ENCODE measurements around the gene TSPAN18. TPM values are rescaled to one million over a fixed set of nuclear protein-coding genes. Genes with fewer than 3 reads are reported as not detected.
A peak's percentile ranks its signal among the peaks of the same experiment; 100 is the strongest.

The TSPAN18 gene
- total RNA-seq, 1 donor from 2014 or later = 717 TPM

- Mint-ChIP-seq H3K4me3 (ENCODE audit: unreplicated experiment) (no peak overlapping the region), H3K4me1 (ENCODE audit: unreplicated experiment) (peaks cover 18% of the 10 kb centered on the region), H3K27me3 (ENCODE audit: unreplicated experiment) (peaks cover 43% of the 10 kb centered on the region), H3K27ac (ENCODE audit: unreplicated experiment) (no peak overlapping the region), H3K9me3 (ENCODE audit: unreplicated experiment) (no peaks in the 10 kb centered on the region), H3K36me3 (ENCODE audit: low read depth, unreplicated experiment) (peaks cover 63% of the 10 kb centered on the region)
- no peak for TF ChIP-seq CTCF (IDR thresholded peaks at IDR 0.05; ENCODE audit: unreplicated experiment)
- DNase-seq (ENCODE audit: low spot score) = no peak
Measured at GRCh38 chr11:44903035-44903434, 176.3 kb downstream of the TSPAN18 start.

- no peak for TF ChIP-seq CTCF (IDR thresholded peaks at IDR 0.05; ENCODE audit: unreplicated experiment)
- Mint-ChIP-seq H3K27ac (ENCODE audit: unreplicated experiment) (no peak overlapping the region), H3K4me1 (ENCODE audit: unreplicated experiment) (peaks cover 18% of the 10 kb centered on the region), H3K36me3 (ENCODE audit: low read depth, unreplicated experiment) (peaks cover 63% of the 10 kb centered on the region), H3K4me3 (ENCODE audit: unreplicated experiment) (no peak overlapping the region), H3K9me3 (ENCODE audit: unreplicated experiment) (no peaks in the 10 kb centered on the region), H3K27me3 (ENCODE audit: unreplicated experiment) (peaks cover 48% of the 10 kb centered on the region)
- DNase-seq (ENCODE audit: low spot score) = no peak
Measured at GRCh38 chr11:44903518-44903917, 176.8 kb downstream of the TSPAN18 start.

- no peaks in the 10 kb centered on the region for H3K9me3 Mint-ChIP-seq (ENCODE audit: unreplicated experiment)
- peaks cover 59% of the 10 kb centered on the region for H3K36me3 Mint-ChIP-seq (ENCODE audit: low read depth, unreplicated experiment)
- peaks cover 18% of the 10 kb centered on the region for H3K4me1 Mint-ChIP-seq (ENCODE audit: unreplicated experiment)
- H3K4me3 Mint-ChIP-seq (ENCODE audit: unreplicated experiment) = peak overlapping the region; percentile 56
- H3K27ac Mint-ChIP-seq (ENCODE audit: unreplicated experiment) = peak overlapping the region; percentile 82
- no peak for DNase-seq (ENCODE audit: low spot score)
- peaks cover 52% of the 10 kb centered on the region for H3K27me3 Mint-ChIP-seq (ENCODE audit: unreplicated experiment)
- no peak for TF ChIP-seq CTCF (IDR thresholded peaks at IDR 0.05; ENCODE audit: unreplicated experiment)
Measured at GRCh38 chr11:44904261-44905020, 177.7 kb downstream of the TSPAN18 start.

GRCh38 chr11:44905131-44905866, 178.5 kb downstream of the TSPAN18 start:
- H3K9me3 Mint-ChIP-seq (ENCODE audit: unreplicated experiment) = no peaks in the 10 kb centered on the region
- H3K4me1 Mint-ChIP-seq (ENCODE audit: unreplicated experiment) = peaks cover 18% of the 10 kb centered on the region
- no peak for DNase-seq (ENCODE audit: low spot score)
- H3K27me3 Mint-ChIP-seq (ENCODE audit: unreplicated experiment) = peaks cover 52% of the 10 kb centered on the region
- TF ChIP-seq CTCF (IDR thresholded peaks at IDR 0.05; ENCODE audit: unreplicated experiment) = no peak
- peaks cover 58% of the 10 kb centered on the region for H3K36me3 Mint-ChIP-seq (ENCODE audit: low read depth, unreplicated experiment)
- no peak overlapping the region for H3K27ac Mint-ChIP-seq (ENCODE audit: unreplicated experiment)
- H3K4me3 Mint-ChIP-seq (ENCODE audit: unreplicated experiment) = peak overlapping the region; percentile 76

- H3K27me3 Mint-ChIP-seq (ENCODE audit: unreplicated experiment) = peaks cover 56% of the 10 kb centered on the region
- H3K4me1 Mint-ChIP-seq (ENCODE audit: unreplicated experiment) = peaks cover 28% of the 10 kb centered on the region
- H3K27ac Mint-ChIP-seq (ENCODE audit: unreplicated experiment) = no peak overlapping the region
- no peak for DNase-seq (ENCODE audit: low spot score)
- H3K4me3 Mint-ChIP-seq (ENCODE audit: unreplicated experiment) = no peak overlapping the region
- H3K9me3 Mint-ChIP-seq (ENCODE audit: unreplicated experiment) = no peaks in the 10 kb centered on the region
- peaks cover 62% of the 10 kb centered on the region for H3K36me3 Mint-ChIP-seq (ENCODE audit: low read depth, unreplicated experiment)
- TF ChIP-seq CTCF (IDR thresholded peaks at IDR 0.05; ENCODE audit: unreplicated experiment) = no peak
Measured at GRCh38 chr11:44906649-44907048, 179.9 kb downstream of the TSPAN18 start.
